GM19468 (cell line): Measurements from ENCODE around the gene RHO.
"Not testable (repeated sequence)": the region's sequence is repeated elsewhere in the genome, so short reads cannot be mapped to it uniquely, and the experiment has no call there.

Experiments used
- ATAC-seq: cut with Tn5 transposase; IDR thresholded peaks from one replicate; pipeline ENCODE4 v1.9.1; 2021; ENCODE audit warnings: mild to moderate bottlenecking, moderate library complexity, moderate number of reproducible peaks; ENCODE audit not compliant: unreplicated experiment; ENCODE audit errors: extremely low read depth

Gene RHO

GRCh38 chr3:129539206-129539605 lies 10.8 kb downstream of the RHO start:
- no peak for ATAC-seq

- ATAC-seq = no peak
These were observed 12.5 kb downstream of the RHO start for GRCh38 chr3:129540776-129541516.

GRCh38 chr3:129542747-129543146 lies 14.3 kb downstream of the RHO start:
- no peak for ATAC-seq

- no peak for ATAC-seq
These were observed 14.8 kb downstream of the RHO start, which contains the start of gene H1-8 for GRCh38 chr3:129543156-129543790. H1-8 (plus strand) TSS chr3:129543175; CDS start chr3:129543219, 44 bp downstream.

GRCh38 chr3:129543999-129544398 lies 15.6 kb downstream of the RHO start:
- ATAC-seq = no peak

- ATAC-seq = not testable (repeated sequence)
These were observed 17.5 kb downstream of the RHO start for GRCh38 chr3:129545951-129546350.

DNA sequence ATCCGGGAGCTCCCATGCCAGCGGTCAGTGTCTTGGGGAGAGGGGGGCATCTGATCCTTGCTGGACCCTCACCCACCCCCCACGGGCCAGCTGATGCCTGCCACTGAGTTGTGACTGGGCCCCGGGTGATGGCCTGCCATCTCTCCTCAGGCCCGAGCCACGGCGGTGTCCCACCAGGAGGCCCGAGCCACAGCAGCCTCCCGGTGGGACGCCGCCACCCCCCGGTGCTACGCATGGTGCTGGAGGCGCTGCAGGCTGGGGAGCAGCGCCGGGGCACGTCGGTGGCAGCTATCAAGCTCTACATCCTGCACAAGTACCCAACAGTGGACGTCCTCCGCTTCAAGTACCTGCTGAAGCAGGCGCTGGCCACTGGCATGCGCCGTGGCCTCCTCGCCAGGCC lies 18.8 kb downstream of the RHO start:
- no peak for ATAC-seq

GRCh38 chr3:129548104-129548965 lies 19.9 kb downstream of the RHO start:
- ATAC-seq = no peak

GRCh38 chr3:129549006-129549800 lies 20.8 kb downstream of the RHO start:
- ATAC-seq = no peak

DNA sequence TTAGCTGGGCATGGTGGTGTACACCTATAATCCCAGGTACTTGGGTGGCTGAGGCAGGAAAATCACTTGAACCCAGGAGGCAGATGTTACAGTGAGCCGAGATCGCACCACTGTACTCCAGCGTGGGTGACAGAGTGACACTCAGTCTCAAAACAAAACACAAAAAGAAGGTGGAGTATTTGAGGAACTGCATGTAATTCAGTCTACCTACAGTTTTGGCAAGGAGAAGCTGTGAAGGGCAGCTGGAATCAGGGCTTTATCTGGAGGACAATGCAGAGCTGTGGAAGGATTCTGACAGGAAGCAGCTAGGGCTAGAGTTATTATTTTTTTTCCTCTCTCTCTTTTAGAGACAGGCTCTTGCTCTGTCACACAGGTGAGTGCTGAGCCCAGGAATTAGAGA lies 21.4 kb downstream of the RHO start:
- ATAC-seq = no peak

- ATAC-seq = no peak
These were observed 24.0 kb downstream of the RHO start for GRCh38 chr3:129552287-129553050.

DNA sequence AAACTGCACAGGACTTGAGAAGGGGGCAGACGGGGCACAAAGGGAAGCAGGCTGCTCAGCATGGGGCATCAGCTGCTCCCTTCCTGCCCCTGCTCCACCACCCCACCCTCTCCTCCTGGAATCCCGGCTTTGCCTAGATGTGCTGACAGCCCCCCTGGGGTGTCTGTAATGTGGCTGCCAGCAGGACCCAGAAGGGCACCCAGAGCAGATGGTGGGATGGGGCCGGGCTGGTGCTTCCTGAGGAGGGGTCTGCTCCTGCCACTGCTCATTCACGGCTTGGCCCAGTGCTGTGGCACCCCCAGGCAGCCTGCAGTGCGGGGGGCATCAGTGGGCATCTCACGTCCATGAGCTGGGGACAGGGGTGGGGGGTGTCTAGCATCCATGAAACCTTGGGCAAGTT lies 24.7 kb downstream of the RHO start:
- no peak for ATAC-seq

- ATAC-seq = no peak
These were observed 25.3 kb downstream of the RHO start for GRCh38 chr3:129553719-129554118.

DNA sequence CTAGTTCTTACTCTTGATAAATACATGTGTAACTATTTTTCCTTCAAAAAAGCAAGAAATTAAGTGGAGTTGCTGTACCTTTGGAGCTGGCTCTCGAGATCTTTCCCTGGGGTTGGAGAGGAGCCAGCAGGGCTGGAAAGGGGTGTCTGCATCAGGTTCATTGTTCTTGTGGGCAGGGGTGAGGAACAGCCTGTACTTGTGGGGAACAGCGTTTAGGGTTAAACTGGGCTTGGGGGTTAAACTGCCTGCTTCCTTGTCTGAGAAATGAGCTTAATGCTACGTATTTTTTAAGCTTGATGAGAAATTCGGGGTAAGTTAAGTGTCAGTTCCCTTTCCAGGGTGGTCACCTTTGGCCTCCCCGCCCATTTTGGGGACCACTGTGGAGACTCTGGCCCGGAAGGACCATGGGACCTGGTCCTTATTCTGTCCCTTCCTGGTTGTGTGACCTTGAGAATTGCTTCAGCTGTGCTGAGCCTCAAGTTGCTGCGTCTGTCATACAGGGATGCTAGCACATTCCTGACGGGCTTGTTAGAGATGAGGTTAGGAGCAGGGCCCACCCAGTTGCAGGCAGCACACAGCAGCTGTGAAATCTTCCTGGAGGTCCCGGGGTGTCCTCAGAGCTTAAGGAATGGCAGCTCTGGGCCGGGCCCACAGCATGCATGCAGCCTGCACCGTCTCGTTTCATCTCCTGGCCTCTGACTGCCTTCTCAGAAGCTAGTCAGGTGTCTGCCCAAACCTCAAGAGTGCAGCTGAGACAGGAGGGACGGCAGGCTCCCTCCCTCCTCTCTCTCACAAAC lies 26.1 kb downstream of the RHO start:
- ATAC-seq = no peak

DNA sequence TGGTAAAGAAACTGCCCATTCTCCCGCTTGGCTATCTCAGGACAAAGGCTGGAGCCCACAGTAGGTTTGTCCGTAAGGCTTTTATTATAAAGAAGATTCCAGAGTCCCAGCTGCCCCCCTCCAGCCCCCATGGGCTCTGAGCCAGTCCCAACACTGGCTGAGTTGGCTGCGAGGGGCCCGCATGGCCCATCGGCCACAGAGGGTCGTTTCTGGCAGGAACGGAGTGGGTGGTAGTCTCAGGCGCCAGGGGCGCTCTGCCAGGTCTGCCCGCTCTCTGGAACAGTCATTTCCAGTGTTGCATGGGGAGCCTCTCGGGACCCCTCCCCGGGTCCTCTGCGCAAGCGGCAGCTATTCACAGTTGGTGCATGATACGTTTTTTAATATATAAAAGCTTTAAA lies 26.7 kb downstream of the RHO start:
- ATAC-seq = no peak

DNA sequence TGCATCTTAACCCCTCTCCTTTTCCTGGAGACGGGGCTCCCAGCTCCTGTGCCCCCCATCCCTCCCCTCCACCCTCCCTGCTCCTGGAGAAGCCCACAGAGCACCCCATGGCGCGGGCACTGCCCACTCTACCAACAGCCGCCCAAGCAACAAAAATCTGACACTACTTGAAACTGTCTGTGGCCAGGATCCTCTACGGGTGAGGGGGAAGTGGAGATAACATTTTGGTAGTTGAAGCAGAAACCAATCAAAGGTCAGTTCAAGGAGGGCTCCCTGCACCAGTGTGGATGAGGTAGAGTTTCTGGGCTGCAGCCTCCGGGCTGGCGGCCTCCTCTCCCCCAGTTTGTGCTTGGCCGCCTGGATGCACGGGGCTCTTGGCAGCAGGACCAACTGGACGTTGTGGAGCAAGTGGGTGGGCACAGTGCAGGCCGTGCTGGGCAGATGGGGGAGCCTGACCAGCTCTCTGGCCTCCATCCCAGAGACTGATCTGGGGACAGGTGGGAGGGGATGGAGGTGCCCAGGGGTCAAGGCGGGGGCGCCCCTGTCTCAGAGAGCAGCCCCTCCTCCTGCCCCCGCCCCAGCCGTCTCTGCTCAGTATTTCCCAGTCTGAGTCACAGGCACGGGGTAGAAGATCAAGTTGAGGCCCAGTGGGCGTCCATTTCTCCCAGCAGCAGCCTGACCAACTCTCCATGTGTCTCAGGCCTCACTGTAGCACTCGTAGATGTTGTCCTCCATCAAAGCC lies 27.3 kb downstream of the RHO start:
- ATAC-seq = no peak

DNA sequence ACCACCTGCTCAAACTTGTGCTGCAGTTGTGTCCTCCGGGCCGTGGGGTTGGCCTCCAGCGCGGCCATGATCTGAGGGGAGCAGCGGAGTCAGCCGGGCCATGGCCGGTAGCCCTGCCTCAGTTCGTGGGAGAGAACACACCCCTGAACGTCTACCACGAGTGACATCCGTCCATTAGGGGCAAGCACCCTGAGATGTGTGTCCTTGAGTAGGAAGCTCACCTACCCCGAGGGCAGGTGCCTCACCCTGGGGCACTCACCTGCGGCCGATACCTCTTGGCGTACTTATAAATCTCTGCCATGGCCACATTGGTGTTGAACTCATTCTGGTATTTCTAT lies 27.9 kb downstream of the RHO start:
- no peak for ATAC-seq

DNA sequence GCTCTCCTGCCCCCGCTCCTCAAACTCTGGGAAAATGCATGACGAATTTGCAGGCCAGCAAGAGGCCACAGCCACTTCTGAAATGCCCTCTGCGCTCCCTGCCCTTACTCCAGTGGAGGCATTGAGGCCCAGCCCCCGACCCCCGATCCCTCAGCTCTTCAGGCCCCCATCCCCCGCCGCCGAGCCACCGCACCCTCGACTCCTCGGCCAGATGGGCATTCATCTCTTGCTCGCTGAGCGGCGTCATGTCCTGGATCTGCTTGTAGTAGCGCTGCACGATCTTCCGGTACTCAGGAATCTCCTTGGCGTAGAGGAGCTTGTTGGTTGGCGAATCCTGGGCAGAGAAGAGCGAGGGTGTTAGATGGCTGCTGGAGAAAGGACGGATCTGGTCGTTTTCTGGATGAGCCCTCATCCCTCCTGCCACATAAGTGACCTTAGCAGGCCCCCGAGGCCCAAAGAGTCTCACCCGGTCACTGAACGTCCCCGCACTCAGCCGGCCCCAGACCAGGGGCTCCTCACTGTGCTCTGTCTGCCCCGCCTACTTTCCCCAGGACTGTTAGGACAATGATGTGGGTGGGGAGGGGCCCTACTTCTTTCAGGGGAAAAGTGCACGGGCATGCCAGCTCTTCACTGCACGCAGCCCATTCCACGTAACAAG lies 28.6 kb downstream of the RHO start:
- ATAC-seq = no peak
